HG03095 (cell line): ENCODE measurements around the gene CPLX3.
"Not testable (repeated sequence)": the region's sequence is repeated elsewhere in the genome, so short reads cannot be mapped to it uniquely, and the experiment has no call there.

Source experiments
- ATAC-seq: cut with Tn5 transposase; IDR thresholded peaks from one replicate; pipeline ENCODE4 v1.9.1; 2021; ENCODE audit warnings: moderate library complexity; ENCODE audit not compliant: unreplicated experiment

Gene CPLX3

DNA sequence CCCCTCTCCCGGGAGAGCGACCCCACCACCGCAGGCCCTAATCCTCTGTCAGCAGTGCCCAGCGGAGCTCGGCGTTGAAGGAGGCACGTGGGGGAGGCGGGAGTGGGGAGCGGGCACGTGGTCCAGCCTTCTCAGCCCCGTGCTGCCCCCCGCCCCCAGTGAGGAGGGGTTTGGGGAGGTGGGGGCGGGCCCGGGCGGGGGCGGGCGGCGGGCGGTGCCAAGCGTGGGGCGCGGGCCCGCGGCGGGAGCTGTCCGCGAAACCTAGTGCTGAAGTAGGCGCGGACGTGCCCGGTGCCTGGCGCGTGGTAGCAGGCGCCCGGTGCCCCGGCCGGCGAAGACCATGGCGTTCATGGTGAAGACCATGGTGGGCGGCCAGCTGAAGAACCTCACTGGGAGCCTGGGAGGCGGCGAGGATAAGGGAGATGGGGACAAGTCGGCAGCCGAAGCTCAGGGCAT, at the start of gene CPLX3:
Gene CPLX3, plus strand, starts transcription at position 264 of the 456 bp plus-strand sequence. Its CDS starts 77 bp downstream, at position 341.
- no peak for ATAC-seq

DNA sequence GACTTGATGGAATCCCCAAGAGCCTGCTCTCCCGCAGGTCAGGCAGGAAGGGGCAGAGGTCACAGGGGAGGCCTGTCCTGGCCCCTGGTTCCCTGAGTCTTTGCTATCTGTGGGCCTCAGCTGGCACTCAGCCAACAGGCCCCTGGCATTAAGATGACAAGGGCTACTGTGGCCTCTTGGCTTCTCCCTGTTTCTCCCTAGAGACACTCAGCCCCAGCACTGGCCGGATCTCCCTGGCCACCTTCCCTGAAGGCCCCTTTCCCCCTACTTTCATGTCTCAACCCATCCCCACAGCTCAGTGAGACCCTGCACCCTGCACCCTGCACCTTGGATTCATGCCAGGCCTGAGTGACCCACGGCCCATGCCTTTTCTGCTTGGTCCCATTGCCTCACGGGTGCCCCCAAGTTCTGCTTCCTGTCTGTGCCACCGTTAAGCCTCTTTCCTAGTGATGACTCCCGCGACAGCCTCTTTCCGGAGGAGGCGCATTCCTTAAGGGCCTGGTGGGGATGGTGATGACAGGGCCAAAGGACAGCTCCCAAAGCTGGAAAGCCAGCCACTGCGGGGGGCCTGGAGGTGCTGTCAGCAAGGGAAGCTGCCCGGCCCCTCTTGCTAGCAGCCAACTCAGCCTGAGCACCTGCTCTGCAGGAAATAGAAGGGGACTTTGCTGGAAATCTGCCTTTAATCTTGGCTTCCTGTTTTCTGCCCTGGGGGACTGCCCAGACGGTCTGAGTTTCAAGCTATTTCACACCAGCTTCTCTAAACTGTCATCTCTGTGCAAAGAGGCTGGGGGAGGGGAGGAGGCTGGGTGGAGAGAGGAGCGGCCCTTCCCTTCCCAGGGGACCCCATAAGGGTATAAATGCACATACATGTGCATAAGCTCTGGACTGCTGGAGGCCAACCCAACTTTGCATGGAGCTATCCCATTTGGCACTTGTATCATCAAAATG, 49.3 kb upstream of the CPLX3 start:
- peak; percentile 37 for ATAC-seq

DNA sequence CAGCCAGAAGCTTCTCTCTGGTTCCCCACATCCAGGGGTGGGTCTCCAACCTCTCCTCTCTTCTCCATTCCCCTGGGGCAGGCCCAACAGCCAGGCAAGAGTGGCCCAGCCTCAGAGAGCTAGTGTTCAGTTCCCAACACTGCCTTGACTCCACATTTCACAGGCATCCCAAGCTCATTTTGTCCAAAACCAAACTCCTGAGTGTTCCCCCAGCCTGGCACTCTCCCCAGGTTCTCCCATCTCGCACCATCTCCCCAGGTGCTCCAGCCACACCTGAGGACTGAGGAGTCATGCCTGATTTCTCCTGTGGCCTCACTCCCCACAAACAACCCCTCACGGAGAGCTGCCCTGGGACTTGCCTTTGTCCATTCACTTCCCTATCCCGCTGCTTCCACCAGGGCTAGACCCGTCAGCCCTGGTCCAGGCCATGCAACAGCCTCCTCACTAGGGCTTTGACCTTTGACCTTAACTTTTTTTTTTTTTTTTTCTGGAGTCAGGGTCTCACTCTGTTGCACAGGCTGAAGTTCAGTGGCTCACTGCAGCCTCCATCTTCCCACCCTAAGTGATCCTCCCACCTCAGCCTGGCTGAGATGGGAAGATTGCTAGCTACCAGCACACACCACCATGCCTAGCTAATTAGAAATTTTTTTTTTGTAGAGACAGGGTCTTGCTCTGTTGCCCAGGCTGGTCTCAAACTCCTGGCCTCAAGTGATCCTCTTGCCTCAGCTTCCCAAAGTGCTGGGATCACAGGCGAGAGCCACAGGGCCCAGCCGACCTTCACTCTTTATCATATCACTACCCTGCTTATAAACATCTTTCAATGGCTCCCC, 48.4 kb upstream of the CPLX3 start:
- no peak for ATAC-seq

- ATAC-seq, result no peak
Observed at GRCh38 chr15:74778599-74778970, 47.8 kb upstream of the CPLX3 start.

GRCh38 chr15:74779162-74779648, 47.2 kb upstream of the CPLX3 start:
- no peak for ATAC-seq

DNA sequence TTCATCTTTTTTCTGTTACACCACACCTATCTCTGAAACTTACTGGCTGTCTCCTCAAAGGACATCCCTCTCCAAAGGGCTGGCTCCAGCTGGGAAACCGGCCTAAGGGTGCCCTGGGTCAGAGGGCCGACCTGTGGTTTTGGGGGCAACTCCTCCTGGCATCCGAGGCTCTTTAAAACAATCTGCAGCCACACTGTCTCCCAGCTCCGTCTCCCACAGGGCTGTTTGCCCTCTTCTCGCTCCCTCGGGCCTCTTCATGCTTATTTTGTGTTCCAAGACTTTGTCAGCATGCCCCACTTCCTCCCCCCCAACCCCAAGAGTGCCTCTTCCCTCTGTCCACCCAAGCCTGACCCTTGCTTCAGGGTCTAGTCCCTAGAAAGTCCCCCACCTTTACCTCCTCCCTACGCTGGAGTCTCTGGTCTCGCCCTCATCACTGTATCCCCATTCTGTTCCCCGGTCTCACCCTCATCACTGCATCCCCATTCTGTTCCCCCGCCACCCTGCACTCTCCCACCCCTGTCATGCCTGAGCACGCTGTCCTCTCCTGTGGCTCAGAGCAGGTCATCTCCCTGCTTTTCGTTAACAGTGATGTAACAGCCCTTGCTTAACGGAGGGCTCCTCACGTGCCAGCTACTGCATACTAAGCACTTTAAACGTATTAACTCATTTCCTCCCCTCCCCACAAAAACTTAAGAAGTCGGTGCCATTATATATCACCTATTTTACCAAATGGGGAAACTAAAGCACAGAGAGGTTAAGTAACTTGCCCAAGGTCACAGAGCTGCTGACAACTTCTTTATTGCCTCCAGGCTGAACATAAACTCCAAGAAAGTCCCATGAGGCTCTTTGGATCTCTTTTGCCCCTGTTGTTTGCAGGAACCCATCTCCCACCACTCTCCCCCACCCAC, 45.6 kb upstream of the CPLX3 start:
- no peak for ATAC-seq

DNA sequence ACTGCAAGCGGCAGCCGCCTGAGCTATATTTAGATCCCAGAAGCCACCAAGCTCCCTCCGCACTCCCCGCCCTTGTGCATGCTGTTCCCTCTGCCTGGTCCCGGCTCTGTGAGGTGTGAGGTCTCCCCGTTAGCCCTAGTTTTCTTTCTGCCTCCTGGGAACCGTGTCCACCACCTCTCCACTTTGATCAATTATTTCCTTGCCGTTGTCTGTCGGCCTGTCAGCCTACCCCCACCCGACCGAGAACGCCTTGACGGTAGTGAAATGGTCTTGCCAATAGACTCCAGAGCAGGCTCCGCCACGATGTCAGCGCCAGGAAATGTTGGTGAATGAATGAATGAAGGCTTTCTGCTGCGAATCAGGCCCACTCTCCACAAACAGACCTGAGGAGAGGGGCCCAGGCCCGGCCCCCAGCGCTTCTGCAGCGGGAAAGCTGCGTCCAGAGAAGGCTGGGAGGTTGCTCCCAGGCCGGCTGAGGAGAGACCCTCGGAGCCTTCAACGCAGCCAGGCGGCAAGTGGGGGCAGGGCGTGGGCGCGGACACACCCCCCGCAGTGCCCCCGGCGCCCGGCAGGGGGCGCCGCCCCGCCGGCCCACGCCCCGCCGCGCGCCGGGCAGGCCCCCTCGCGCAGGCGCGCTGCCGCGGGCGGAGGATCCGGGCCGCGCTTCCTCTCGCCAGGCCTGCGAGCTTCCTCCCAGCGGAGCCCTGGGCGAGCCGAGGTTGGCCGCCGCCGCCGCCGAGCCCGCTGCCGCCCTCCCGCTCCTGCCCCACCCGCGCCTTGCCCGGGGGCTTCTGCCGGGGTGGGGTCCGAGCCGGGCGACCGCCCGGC, 44.8 kb upstream of the CPLX3 start, which contains the start of gene CSK:
Gene CSK, plus strand, starts transcription at position 650 of the 828 bp plus-strand sequence. CDS start 16,218 bp downstream, outside the sequence.
- ATAC-seq, result no peak

DNA sequence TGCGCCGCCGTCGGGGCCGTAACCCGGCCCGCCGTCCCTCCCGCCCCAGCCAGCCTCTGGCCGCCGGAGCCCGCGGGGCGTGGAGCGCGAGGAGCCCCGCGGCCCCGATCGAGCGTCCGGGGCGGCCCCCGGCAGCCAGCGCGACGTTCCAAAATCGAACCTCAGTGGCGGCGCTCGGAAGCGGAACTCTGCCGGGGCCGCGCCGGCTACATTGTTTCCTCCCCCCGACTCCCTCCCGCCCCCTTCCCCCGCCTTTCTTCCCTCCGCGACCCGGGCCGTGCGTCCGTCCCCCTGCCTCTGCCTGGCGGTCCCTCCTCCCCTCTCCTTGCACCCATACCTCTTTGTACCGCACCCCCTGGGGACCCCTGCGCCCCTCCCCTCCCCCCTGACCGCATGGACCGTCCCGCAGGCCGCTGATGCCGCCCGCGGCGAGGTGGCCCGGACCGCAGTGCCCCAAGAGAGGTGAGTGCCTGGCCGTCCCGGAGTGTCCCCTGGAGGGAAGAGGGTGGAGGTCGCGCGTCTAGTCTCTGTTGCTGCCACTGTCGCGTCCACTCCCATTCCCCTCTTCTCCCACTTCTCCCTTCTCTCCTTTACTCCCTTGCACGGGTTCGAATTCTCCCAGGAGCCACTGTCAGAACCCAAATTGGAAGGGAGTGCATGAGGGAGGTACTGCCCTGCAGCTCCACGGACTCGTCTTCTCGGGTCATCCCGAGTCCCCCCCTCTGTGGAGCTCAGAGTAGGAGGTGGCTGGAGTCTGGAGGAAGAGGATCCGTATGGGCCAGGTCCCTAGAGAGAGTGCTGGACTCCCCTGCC, 44.0 kb upstream of the CPLX3 start:
- no peak for ATAC-seq

GRCh38 chr15:74783072-74783807, 43.2 kb upstream of the CPLX3 start:
- no peak for ATAC-seq

DNA sequence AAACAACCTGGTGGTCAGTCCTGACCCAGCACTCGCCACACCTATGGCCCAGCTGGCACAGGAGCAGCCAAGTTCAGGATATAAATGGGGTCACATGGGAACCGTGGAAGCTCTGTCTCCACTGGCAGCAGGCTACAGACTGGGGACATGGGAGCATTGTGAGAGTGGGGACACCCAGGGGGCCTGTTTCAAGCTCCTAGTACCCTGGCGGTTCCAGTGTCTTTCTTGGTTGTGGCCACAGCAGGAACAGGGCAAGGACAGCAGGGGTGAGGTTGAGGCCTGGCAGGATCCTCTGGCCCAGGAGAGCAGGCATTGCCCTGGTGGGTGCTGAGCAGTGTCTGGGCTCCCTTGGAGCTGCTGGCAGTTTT, 42.6 kb upstream of the CPLX3 start:
- no peak for ATAC-seq

DNA sequence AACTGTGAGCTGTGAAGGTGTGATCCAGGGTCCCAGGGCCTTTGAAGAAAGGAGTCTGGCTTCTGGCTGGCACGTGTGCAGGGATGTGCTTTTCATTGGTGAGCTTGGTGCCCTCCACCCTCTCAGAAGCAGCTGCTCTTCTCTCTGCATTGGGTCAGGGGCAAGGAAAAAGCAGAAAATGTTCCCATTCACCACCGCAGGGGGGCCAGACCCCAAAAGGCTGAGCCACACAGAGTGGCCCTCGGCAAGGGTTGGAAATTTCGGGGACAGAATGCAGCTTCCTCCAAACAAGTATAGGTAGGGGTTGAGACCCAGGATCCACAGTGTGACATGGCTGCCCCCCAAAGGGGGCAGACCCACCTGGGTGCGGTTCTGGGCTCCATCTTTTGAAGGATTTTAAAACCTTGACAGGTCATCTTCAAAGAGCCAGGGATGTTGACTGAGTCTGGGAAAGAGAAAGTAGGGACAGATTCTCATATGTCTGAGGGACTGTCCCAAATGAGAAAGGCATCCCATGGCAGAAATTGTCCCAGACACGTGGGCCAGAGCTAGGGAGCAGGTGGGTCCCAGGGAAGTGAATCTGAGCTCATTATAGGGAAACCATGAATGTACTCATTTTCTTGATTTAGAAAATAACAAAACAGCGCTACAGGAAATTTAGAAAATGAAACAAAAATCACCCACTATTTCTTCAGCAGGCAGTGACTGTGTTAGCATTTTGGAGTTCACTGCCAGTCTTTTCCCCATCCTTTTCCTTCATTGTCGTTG, 41.8 kb upstream of the CPLX3 start:
- no peak for ATAC-seq

DNA sequence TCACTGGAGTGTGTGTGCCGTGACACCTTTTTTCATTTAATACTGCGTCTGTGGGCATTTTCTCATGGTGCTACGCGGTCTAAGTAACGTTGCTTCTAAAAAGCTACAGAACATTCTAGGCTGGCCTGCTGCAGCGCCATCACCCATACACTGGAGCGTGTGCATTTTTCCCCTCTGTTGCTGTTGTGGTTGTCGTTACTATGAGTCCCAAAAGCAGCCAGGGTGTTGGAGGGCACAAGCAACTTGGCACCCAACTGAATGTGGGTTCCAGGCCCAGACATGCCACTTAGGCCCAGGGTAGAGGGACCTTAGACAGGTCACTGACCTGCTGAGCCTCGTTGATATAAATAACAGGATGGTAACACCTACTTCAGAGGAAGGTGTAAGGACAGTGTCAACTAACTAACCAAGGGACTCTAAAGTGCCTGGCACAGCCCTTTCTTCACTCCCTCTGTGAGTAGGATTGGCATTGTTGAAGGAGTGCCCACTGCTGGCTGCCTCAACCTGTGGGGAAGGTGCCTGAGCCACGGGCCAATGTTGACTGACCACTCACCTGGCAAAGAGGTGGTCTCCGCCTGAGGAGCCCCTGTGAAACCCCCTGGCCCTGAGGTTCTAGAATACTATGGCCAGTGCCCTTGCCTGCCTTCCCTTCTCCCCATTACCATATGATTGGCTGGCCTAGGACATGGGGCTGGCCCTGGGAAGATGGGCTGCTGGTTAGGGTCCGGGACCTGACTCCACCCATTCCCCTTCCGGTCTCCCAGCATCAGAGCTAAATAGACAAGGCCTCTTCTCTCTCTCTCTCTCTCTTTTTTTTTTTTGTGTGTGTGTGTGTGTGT, 41.0 kb upstream of the CPLX3 start:
- no peak for ATAC-seq

DNA sequence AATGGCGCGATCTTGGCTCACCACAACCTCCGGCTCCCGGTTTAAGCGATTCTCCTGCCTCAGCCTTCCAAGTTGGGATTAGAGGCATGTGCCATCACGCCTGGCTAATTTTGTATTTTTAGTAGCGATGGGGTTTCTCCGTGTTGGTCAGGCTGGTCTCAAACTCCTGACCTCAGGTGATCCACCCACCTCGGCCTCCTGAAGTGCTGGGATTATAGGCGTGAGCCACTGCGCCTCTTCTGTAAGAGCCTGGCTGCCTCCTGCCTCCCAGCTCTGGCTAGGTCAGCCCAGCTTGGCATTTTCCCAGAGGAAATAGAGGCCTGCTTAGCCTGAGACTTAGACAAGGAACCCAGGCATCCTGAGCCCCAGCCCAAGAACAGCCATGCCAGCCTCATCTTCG, 40.3 kb upstream of the CPLX3 start:
- not testable (repeated sequence) for ATAC-seq

DNA sequence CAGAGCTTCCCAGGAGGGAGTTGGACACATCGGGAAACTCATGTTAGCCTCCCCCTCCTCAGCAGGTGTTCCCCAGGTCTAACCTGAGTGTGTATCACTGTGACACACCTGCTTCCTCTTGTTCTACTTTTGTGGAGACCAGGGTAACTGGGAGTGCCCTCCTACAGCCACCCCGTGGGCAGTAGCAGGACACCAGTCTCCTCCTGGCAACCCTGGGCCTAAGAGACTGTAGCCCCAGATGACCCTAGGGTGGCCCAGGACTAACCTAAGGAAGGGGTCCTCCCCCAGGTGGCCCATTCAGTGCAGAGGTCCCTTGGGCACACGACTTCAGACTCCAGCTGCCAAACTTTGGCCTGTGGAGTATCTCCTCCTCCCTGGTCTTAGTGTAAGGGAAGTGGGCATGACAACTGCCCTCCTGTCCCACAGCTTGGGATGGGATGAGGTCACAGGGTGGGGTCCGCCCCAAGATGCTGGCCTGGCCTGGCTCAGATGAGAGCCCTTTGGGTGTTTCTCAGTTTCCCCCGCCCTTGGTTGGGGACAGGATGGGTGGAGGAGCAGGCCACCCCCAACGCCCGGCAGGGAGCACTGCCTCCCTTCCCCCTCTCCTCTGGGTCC, 39.8 kb upstream of the CPLX3 start:
- no peak for ATAC-seq

GRCh38 chr15:74787251-74788041, 39.0 kb upstream of the CPLX3 start:
- ATAC-seq, result peak; percentile 43
